MM.1S (cell line): ENCODE measurements around the gene RALY.

Experiments
- DNase-seq: peaks from one replicate; pipeline ENCODE4 v3.0.0-alpha.2; 2015
- H2AFZ ChIP-seq: fragments of 300-600 bp; sonication (generic); 2 replicates; pipeline ENCODE4 v1.6.0; 2016; ENCODE audit warnings: antibody characterized with exemption, low read length
- H3F3A ChIP-seq: fragments of 300-600 bp; sonication (generic); 2 replicates; pipeline ENCODE4 v1.6.1; 2016; ENCODE audit warnings: mild to moderate bottlenecking, antibody characterized with exemption, low read length, moderate library complexity, mixed read lengths; ENCODE audit not compliant: insufficient read depth
- H3K27ac ChIP-seq: fragments of 300-600 bp; sonication (generic); 2 replicates; pipeline ENCODE4 v1.5.1; 2016; ENCODE audit warnings: mild to moderate bottlenecking, low read length
- H3K27me3 ChIP-seq: fragments of 300-600 bp; sonication (generic); replicated peaks from 2 replicates; pipeline ENCODE4 v1.6.0; 2016; ENCODE audit warnings: low read length; ENCODE audit not compliant: insufficient read depth
- H3K36me3 ChIP-seq: fragments of 300-600 bp; sonication (generic); replicated peaks from 2 replicates; pipeline ENCODE4 v1.6.1; 2016; ENCODE audit warnings: mild to moderate bottlenecking, low read length, mixed read lengths; ENCODE audit not compliant: insufficient read depth
- H3K4me1 ChIP-seq: fragments of 300-600 bp; sonication (generic); 2 replicates; pipeline ENCODE4 v1.6.1; 2016; ENCODE audit warnings: low read length, mixed read lengths
- H3K4me2 ChIP-seq: fragments of 300-600 bp; sonication (generic); 2 replicates; pipeline ENCODE4 v1.6.0; 2016; ENCODE audit warnings: low read depth, low read length
- H3K4me3 ChIP-seq: fragments of 300-600 bp; sonication (generic); 2 replicates; pipeline ENCODE4 v1.5.1; 2016; ENCODE audit warnings: low read length, mixed read lengths
- H3K79me2 ChIP-seq: fragments of 300-600 bp; sonication (generic); 2 replicates; pipeline ENCODE4 v1.6.1; 2016; ENCODE audit warnings: mixed run types, low read length, mixed read lengths
- H3K9ac ChIP-seq: fragments of 300-600 bp; sonication (generic); 2 replicates; pipeline ENCODE4 v1.6.1; 2016; ENCODE audit warnings: low read length, mixed read lengths
- H3K9me2 ChIP-seq: fragments of 300-600 bp; sonication (generic); replicated peaks from 2 replicates; pipeline ENCODE4 v1.6.1; 2016; ENCODE audit warnings: mild to moderate bottlenecking, low read length, mixed read lengths; ENCODE audit not compliant: insufficient read depth
- H3K9me3 ChIP-seq: fragments of 300-600 bp; sonication (generic); replicated peaks from 2 replicates; pipeline ENCODE4 v1.6.1; 2016; ENCODE audit warnings: mild to moderate bottlenecking, low read length, mixed read lengths; ENCODE audit not compliant: insufficient read depth
- H4K20me1 ChIP-seq: fragments of 300-600 bp; sonication (generic); 2 replicates; pipeline ENCODE4 v1.6.1; 2016; ENCODE audit warnings: mild to moderate bottlenecking, low read length, moderate library complexity, mixed read lengths; ENCODE audit not compliant: insufficient read depth
- EZH2 ChIP-seq: fragments of 300-600 bp; sonication (generic); optimal IDR thresholded peaks from 2 replicates; pipeline ENCODE3; 2017; ENCODE audit warnings: low read depth, mild to moderate bottlenecking, antibody characterized with exemption, low read length, mixed read lengths
- EZH2phosphoT487 ChIP-seq: fragments of 300-600 bp; sonication (generic); IDR thresholded peaks from 2 replicates; pipeline ENCODE4 v1.6.1; 2018; ENCODE audit warnings: antibody characterized with exemption, low read length
- TF ChIP-seq, protein P1 (sequence below): fragments of 300-600 bp; sonication (generic); IDR thresholded peaks from 2 replicates; pipeline ENCODE4 v1.5.1; 2016; ENCODE audit warnings: antibody characterized with exemption, low read length, mixed read lengths

The RALY gene

DNA sequence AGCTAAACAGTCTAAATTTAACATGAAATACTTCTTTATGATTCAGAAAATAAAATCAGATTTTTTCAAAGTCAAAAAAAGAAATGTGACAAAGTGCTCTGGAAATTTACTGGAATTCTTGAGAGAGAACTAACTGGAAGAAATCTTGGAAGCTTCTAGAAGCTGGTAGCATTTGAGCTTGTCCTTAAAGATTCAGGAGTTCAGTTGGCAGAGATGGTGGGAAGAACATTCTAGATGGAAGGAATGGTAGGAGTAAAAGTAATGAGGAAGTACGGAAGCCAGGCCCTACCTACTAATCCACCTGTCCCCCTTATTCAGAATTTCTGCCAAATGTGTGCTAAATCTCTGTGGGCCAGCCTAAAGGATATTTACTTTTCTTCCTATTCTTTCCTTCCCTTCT is 21.2 kb downstream of the RALY start:
- Histone ChIP-seq H3K4me1 (peaks cover 70% of the 10 kb centered on the region), H3K27me3 (no peaks in the 10 kb centered on the region), H3K27ac (peak overlapping the region; percentile 37; the same call in 1 of the 2 replicates), H4K20me1 (peaks cover 79% of the 10 kb centered on the region), H3K4me3 (no peak overlapping the region), H3K9me3 (no peaks in the 10 kb centered on the region), H3F3A (peaks cover 32% of the 10 kb centered on the region), H2AFZ (no peak overlapping the region), H3K9me2 (no peaks in the 10 kb centered on the region), H3K9ac (no peak overlapping the region), H3K4me2 (no peak overlapping the region), H3K79me2 (peaks cover 100% of the 10 kb centered on the region), H3K36me3 (0 out of 2 replicates have a peak, but pooled peaks cover 4% of the 10 kb centered on the region)
- TF ChIP-seq, protein P1, sequence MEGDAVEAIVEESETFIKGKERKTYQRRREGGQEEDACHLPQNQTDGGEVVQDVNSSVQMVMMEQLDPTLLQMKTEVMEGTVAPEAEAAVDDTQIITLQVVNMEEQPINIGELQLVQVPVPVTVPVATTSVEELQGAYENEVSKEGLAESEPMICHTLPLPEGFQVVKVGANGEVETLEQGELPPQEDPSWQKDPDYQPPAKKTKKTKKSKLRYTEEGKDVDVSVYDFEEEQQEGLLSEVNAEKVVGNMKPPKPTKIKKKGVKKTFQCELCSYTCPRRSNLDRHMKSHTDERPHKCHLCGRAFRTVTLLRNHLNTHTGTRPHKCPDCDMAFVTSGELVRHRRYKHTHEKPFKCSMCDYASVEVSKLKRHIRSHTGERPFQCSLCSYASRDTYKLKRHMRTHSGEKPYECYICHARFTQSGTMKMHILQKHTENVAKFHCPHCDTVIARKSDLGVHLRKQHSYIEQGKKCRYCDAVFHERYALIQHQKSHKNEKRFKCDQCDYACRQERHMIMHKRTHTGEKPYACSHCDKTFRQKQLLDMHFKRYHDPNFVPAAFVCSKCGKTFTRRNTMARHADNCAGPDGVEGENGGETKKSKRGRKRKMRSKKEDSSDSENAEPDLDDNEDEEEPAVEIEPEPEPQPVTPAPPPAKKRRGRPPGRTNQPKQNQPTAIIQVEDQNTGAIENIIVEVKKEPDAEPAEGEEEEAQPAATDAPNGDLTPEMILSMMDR = no peak
- DNase-seq = no peak

DNA sequence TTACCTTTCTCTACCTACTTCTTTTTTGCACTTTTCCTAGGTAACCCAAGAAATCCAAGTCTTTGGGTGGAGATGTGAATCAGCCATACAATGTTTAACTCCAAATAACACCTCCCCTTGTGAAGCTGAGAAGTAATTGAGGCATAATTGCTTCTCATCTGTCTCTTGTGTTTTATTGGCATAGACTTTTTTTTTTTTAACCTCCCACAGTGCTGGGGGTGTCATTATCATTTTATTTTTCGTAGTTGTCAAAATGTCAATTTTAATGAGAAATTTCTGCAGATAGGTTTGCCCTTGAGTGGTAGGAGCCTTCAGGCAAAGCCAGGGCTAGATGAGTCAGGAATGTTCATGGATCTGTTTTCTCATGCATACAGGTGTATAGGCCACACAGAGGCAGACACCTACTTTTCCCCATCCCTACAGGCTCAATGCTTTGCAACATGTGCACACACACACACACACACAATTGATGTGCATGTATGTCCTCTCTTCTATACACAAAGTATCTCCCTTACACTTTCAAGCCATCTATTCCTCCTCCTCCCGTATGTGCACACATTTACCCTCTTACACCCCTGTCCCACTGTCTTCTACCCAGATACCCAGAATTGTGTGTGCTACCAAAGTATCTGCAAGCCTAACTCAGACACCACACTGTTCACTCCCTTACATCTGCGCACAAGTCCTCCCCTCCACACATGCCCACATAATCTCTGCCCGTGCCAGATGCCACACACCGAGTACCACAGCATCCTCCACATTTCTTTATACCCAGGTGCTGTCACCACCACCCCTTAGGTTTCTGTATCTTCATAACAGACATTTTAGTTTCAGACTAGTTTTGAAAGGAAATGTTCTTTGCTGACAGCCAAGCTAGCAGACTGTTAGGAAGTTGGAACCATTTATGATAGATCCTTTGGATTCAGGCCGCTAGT is 22.0 kb downstream of the RALY start:
- H3K4me3 ChIP-seq = no peak overlapping the region
- no peaks in the 10 kb centered on the region for H3K9me3 ChIP-seq
- peaks cover 71% of the 10 kb centered on the region for H4K20me1 ChIP-seq
- no peak overlapping the region for H2AFZ ChIP-seq
- H3K27ac ChIP-seq = peak overlapping the region; percentile 37; the same call in 1 of the 2 replicates
- H3K36me3 ChIP-seq = 0 out of 2 replicates have a peak, but pooled peaks cover 4% of the 10 kb centered on the region
- no peaks in the 10 kb centered on the region for H3K9me2 ChIP-seq
- H3K9ac ChIP-seq = no peak overlapping the region
- H3K27me3 ChIP-seq = no peaks in the 10 kb centered on the region
- DNase-seq = peak; percentile 83
- TF ChIP-seq EZH2 (no peak), EZH2phosphoT487 (no peak)
- TF ChIP-seq, protein P1 = no peak
- H3K4me1 ChIP-seq = peaks cover 77% of the 10 kb centered on the region
- H3K79me2 ChIP-seq = peaks cover 100% of the 10 kb centered on the region
- H3F3A ChIP-seq = peaks cover 37% of the 10 kb centered on the region
- H3K4me2 ChIP-seq = peak overlapping the region; percentile 49

DNA sequence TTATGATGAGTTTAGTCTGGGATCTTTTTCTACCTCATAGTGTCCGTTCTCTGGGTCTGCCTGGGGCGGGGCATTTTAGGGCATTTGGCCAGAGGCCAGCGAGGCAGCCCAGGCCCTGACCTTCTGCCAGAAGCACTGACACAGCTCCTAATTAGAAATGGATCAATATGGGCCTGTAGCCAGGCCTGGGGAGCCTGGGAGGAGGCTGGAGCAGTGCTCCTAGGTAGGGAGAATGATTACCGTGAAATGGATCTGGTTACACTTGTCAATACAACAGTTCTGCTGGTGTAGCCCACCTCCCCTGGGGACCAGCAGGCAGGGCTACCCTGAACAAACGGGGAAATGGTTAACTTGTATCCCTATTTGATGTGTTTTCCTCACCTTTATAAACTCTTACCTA is 23.0 kb downstream of the RALY start:
- no peak overlapping the region for H3K9ac ChIP-seq
- no peaks in the 10 kb centered on the region for H3K9me3 ChIP-seq
- peak overlapping the region; percentile 37; the same call in 1 of the 2 replicates for H3K27ac ChIP-seq
- H3K27me3 ChIP-seq = no peaks in the 10 kb centered on the region
- H3K4me3 ChIP-seq = no peak overlapping the region
- H3K36me3 ChIP-seq = 0 out of 2 replicates have a peak, but pooled peaks cover 4% of the 10 kb centered on the region
- H3F3A ChIP-seq = peaks cover 44% of the 10 kb centered on the region
- peaks cover 99% of the 10 kb centered on the region for H3K79me2 ChIP-seq
- H3K4me2 ChIP-seq = peak overlapping the region; percentile 49
- peaks cover 60% of the 10 kb centered on the region for H4K20me1 ChIP-seq
- no peaks in the 10 kb centered on the region for H3K9me2 ChIP-seq
- no peak for TF ChIP-seq EZH2
- TF ChIP-seq EZH2phosphoT487 = no peak
- TF ChIP-seq, protein P1 = no peak
- no peak for DNase-seq
- no peak overlapping the region for H2AFZ ChIP-seq
- peaks cover 78% of the 10 kb centered on the region for H3K4me1 ChIP-seq
